Stimulated activated CD4-positive, alpha-beta T cell treated with anti-CD3 and anti-CD28 coated beads, Interleukin-2, amount 100 ng/mL, for 4 hours (primary cell): Measurements from ENCODE around the gene COPS4.
A peak's percentile ranks its signal among the peaks of the same experiment; 100 is the strongest.
"Not testable (repeated sequence)": the region's sequence is repeated elsewhere in the genome, so short reads cannot be mapped to it uniquely, and the experiment has no call there.

ENCODE experiments used
- DNase-seq: peaks from one replicate; pipeline ENCODE4 v3.0.0-alpha.2; 2020; ENCODE audit warnings: low read depth

Gene COPS4

DNA sequence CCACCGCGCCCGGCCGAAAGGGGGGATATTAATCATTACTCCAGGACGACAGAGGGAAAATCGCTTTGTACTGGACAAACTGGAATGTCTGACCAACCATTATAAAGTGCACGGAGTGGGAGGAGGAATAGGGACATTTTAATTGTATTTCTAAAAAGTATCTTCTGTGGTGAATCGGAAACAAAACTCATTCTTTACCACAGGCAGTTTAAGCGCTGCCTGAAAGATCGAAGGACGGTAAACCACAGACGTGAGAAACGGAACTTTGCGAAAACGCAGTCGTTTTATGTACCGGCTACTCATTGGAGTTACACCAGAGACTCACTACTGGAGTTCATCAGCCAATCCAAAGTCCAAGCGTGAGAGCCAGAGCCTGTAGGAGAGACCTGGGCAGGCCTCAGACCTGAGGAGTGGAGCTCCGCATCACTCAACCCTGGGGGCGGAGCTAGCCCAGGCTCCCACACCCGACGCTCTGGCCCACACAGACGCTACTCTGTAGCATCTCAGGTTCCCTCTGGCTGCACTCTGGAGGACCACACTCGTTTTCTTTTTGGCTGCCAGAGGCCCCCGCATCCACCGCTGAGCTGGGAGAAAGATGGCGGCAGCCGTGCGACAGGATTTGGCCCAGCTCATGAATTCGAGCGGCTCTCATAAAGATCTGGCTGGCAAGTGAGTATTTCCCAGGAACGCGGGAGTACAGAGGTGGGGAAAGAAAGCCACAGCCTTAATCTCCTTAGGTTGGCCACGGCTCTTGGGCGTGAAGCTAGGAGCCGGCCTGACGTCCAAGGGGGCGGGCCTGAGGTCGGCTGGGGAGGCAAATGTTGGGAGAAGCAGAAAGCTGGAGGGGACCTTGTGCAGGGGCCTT is at the start of gene COPS4:
TSS of gene COPS4 (plus strand) at position 554 of the 865 bp plus-strand sequence. CDS start at position 596, 42 bp downstream.
- DNase-seq: peak; percentile 94

DNA sequence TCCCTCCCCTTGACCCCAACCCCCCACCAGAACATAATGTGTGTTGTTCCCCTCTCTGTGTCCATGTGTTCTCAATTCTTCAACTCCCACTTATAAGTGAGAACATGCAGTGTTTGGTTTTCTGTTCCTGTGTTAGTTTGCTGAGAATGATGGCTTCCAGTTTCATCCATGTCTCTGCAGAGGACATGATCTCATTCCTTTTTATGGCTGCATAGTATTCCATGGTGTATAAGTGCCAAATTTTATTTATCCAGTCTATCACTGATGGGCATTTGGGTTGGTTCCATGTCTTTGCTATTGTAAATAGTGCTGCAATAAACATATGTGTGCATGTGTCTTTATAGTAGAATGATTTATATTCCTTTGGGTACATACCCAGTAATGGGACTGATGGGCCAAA is 47.5 kb upstream of the COPS4 start:
- DNase-seq: not testable (repeated sequence)

DNA sequence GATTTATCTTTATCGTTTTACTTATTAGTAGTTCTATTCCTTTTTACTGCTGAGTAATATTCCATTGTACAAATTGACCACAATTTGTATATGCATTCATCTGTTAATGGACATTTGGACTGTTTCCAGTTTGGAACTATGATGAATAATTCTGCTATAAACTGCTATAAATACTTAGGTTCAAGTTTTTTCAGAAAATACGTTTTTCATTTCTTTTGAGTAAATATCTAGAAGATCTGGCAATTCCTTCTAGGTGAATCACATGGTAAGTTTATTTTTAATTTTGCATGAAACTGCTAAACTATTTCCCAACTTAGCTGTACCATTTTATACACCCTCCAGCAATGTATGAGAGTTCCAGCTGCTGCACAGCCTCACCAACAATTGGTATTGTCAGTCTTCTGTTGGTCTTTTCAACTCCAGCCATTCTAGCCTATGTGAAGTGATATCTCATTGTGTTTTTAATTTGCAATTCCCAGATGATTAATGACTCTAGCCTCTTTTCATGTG is 46.6 kb upstream of the COPS4 start:
- no peak for DNase-seq

DNA sequence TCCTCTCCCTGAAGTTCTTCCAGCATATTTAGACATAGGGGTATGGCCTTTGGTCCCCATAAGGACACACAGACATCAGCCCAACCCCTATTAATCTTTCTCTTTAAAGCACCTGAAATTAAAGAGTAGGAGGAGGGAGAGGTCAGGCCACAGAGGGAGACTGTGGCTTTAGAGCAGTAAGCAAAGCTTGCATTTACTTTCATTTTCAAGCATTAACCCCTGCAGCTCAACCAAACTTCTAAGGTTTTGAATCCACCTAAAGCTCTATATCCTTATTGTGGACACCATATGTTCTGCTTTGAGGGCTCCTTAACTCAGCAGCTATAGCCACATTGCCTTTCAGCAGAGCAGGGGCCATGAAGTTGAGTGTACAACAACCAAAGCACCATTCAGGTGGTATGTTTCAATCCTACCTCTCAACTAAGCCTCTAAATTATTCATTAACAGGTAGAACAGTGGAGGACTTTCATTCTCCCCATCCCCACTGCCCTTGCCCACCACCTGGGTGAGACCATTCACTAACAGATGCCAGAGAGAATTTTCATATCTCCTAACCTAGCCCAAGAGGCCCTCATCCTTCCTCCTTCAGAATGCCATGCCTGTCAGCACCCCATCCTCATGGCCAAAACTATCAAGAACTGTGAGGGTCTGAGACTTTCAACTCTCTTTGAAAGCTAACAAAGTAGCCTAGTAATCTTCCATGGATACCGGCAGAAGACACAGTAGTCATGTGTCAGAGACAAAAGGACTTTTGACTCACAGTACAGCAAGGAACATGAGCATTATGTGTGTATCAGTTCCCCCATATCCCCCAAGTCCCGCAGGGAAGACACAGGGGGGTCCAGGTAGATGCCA is 45.2 kb upstream of the COPS4 start:
- no peak for DNase-seq

DNA sequence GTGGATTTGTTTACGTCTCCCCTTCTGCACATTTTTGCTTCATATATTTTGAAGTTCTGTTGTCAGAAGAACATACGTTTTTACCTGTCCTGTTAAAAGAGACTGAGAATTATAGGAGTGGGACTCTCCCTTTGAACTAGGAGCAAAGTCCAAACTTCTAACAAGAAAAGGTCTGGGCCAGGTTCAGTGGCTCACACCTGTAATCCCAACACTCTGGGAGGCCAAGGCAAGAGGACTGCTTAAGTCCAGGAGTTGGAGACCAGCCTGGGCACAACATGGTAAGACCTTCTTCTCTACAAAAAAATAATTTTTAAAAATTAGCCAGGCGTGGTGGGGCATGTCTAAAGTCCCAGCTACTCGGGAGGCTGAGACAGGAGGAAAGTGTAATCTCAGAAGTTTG is 40.1 kb upstream of the COPS4 start:
- DNase-seq: no peak

GRCh38 chr4:82998898-82999297 is 36.1 kb upstream of the COPS4 start:
- DNase-seq: no peak

GRCh38 chr4:83002329-83002728 is 32.7 kb upstream of the COPS4 start:
- no peak for DNase-seq

- DNase-seq: not testable (repeated sequence)
Measured at GRCh38 chr4:83003044-83003791, 31.8 kb upstream of the COPS4 start.

GRCh38 chr4:83009529-83009928 is 25.5 kb upstream of the COPS4 start:
- no peak for DNase-seq

DNA sequence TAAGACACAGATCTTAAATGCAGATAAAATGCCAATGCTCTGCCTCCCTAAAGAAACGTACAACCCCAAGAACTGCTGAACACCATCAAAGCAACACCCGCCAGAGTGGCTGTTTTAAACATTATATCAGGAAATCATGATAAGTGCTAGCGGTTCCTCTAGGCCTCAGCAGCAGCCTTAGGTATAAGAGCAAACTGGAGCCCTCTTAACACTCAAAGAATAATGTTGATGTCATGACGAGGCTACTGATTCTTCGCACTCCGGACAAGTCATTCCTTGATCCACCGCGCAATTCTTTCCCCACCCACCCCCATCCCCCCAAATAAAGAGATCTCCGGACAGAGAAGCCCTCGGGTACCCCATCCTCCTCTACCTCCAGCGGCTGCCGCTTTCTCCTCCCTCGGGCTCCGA is 24.9 kb upstream of the COPS4 start:
- no peak for DNase-seq

DNA sequence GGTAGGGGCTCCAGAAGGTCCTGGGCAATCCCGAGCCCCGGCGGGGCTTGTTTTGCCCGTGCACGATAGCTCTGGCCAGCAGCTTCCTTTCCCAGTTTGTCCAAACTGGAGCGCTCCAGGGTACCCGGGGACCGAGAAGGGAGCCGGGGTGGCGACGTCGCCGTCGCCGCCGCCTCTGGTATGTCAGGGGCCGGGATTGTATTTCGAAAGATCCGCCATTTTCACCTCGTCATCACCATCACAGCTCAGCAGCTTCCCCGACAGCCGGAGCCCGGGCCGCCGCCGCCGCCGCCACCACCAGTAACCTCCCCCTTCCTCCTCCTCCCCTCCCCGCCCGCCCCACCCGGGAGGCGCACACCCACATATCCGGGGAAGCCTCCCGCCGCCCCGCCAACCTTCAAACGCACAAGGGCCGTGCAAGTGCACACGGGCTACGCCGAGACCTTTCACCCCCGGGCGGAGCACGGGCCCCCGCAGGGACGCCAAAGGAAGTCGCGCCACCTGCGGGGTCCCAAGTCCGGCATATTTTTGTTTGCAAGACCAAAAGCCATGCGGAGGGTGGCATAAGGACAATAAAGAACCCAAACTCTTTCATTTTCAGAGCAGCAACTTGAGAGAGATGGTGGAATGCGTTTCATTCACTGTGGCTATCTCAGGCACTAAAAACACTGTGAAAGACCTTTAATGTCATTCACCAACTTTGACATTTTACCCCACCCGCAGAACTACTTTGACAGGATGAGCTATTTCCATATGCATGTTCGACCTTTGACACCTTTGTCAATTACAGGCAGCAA is 24.3 kb upstream of the COPS4 start, which contains the start of gene LIN54:
TSS of gene LIN54 (minus strand) at position 302 of the 797 bp plus-strand sequence. CDS start 25,979 bp downstream, outside the sequence.
- peak; percentile 80 for DNase-seq

DNA sequence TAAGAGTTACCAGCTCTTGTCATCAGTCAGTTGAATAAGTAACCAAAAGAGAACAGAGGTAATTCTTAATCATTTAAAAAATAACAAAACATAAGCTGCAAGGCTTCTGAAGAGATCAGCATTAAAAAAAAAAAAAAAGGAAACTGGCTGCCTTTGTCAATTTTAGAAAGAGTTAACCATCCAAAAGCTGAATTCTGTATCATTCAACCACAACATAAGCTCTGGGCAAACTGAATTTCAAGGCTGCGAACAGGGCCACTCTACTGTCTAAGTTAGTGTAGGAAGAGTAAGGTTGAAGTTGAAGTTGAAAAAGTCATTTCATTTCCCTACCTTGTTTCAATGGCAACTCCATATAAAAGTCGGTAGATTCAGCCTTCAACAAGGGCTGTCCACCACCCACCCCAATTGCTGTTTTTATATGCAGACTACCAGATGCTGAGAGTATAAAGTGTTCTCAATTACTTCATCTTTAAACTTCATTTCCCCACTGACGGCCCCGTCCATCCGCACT is 23.2 kb upstream of the COPS4 start:
- DNase-seq: no peak

- no peak for DNase-seq
Measured at GRCh38 chr4:83012200-83012686, 22.7 kb upstream of the COPS4 start.

DNA sequence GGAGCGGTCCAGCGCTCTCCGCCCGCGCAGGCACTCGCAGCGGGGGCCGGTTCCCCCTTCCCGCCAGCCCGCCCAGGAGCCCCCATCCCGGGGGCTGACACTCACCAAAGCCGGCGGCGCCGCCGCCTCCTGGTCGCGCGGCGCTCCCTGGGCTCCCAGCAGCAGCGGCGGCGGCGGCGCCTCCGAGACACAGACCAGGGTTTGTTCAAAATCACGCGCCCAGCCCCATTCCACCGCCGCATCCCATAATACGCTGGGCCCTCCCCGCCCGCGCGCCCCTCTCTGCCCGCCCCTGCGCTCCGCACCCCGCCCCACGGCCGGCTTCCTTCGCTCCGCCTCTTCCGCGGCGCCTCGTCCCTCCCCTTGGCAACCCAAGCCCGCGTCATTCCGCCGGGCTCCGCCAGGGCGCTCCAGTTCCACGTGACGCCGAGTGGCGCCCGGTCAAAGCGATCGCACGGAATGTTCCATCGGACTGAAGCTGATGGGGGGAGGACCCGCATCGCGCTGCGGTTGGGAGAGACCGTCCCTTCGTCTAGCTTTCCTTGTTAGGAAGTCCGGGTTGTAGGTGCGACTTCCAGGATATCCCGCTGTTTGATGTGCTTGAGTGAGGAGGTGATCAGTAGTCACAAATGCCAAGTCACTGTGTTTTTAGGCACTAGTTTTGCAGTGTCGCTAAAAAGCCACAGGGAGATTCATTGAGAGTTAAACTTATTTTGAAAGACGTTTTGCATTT is 22.1 kb upstream of the COPS4 start:
- DNase-seq: peak; percentile 95

DNA sequence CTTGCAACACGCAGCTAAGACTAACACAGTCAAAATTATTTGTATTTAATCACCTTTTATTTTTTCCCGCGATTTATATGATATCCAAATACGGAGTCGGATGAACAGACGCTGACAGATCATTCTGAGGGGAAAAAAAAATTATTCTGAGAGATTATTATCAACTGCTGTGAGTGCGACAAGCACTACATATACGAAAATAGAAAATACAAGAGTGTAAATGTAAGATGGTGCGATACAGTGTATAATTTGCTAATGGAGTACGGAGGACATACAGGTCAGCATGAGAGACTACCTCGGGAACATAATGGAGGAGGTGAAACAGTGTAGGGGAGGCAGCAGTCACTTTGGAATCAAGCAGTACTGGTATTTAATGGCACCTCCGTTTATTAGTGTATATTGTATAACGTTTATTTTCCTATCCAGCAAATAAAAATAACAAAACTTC is 21.5 kb upstream of the COPS4 start:
- DNase-seq: no peak

- DNase-seq: no peak
Measured at GRCh38 chr4:83013902-83014301, 21.1 kb upstream of the COPS4 start.

GRCh38 chr4:83019794-83020494 is 15.0 kb upstream of the COPS4 start:
- no peak for DNase-seq

DNA sequence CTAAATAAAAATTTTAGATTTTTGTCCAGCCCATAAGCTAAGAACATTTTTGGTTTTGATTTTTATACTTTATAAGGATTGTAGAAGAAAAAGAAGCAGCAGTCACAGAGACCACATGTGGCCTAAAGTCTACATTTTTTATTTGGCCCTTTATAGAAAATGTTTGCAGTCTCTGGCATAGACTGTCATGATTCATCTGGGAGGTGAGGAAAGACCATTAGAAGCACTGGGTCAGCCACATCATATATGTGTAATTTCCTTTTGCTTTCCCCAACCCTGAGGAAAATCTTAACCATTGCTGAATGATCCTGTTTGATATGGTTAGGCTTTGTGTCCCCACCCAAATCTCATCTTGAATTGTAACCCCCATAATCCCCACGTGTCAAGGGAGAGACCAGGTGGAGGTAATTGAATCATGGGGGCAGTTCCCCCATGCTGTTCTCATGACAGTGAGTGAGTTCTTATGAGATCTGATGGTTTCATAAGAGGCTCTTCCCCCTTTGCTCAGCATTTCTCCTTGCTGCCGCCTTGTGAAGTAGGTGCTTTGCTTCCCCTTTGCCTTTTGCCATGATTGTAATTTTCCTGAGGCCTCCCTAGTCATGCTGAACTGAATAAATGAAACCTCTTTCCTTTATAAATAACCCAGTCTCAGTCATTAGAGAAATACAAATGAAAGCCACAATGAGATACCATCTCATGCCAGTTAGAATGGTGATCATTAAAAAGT is 12.1 kb upstream of the COPS4 start:
- DNase-seq: no peak

DNA sequence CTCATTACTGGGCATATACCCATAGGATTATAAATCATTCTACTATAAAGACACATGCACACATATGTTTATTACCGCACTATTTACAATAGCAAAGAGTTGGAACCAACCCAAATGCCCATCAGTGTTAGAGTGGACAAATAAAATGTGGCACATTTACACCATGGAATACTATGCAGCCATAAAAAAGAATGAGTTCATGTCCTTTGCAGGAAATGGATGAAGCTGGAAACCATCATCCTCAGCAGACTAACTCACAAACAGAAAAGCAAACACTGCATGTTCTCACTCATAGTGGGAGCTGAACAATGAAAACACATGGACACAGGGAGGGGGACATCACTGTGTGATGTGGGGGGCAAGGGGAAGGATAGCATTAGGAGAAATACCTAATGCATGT is 11.4 kb upstream of the COPS4 start:
- not testable (repeated sequence) for DNase-seq
